Measurements from ENCODE around the gene RAC3. TPM values are rescaled to one million over a fixed set of nuclear protein-coding genes. Genes with fewer than 3 reads are reported as not detected.

Gene RAC3
- total RNA-seq, 6 experiments from 2014 or later, result 3.4 to 9.0 (median 5.4) TPM

- 0% methylated on average over 5 of the region's 10 CpGs for WGBS (ENCODE audit: insufficient coverage, low coverage, low lambda C conversion rate, missing lambda C conversion rate)
- peaks cover 0 to 37% (median 16%) of the 10 kb centered on the region in 4 donors for H3K4me1 ChIP-seq
- no peak for DNase-seq
- no peaks in the 10 kb centered on the region for H3K27me3 ChIP-seq
- TF ChIP-seq CTCF (IDR thresholded peaks at IDR 0.05) (no peak), POLR2A (IDR thresholded peaks at IDR 0.05) (no peak)
- H3K9me3 ChIP-seq, result no peaks in the 10 kb centered on the region
- intact Hi-C loops (cut with DNase I), result no loop called here
- H3K4me3 ChIP-seq, result peak overlapping the region; percentile 84 to 96 (median 94)
- no peak for ATAC-seq
- H3K27ac ChIP-seq, result peak overlapping the region in 2 of 3 donors; percentile 39 to 75
- H3K36me3 ChIP-seq, result peaks cover 0 to 8% (median 0%) of the 10 kb centered on the region in 4 donors
Observed at GRCh38 chr17:82021900-82022309, 9.6 kb upstream of the RAC3 start.

- intact Hi-C loops (cut with DNase I), result no loop called here
- Histone ChIP-seq H3K4me3 (peak within 1 kb of the TSS; percentile 84 to 96 (median 94)), H3K4me1 (peaks cover 0 to 37% (median 17%) of the 10 kb centered on the region in 4 donors), H3K9me3 (no peaks in the 10 kb centered on the region), H3K36me3 (peaks cover 0 to 6% (median 0%) of the 10 kb centered on the region in 4 donors), H3K27me3 (no peaks in the 10 kb centered on the region), H3K27ac (peak within 1 kb of the TSS; percentile 53 to 75 (median 63))
- no peak for DNase-seq
- WGBS (ENCODE audit: insufficient coverage, low coverage, low lambda C conversion rate, missing lambda C conversion rate), result 5% methylated on average over 13 of the region's 64 CpGs
- ATAC-seq, result no peak
- TF ChIP-seq CTCF (IDR thresholded peaks at IDR 0.05) (peak in 1 of 4 donors; percentile 4), POLR2A (IDR thresholded peaks at IDR 0.05) (peak; percentile 65)
Observed at GRCh38 chr17:82022310-82022980, 9.0 kb upstream of the RAC3 start, which contains the start of gene CENPX. TSS of gene CENPX (minus strand) at chr17:82022878. CDS start at chr17:82022861, 17 bp downstream.

GRCh38 chr17:82022981-82023446 lies 8.5 kb upstream of the RAC3 start, which contains the start of gene LRRC45:
TSS of gene LRRC45 (plus strand) at chr17:82023305. CDS start at chr17:82023644, 339 bp downstream.
- H3K4me3 ChIP-seq, result peak within 1 kb of the TSS; percentile 84 to 96 (median 94)
- peak; percentile 77 to 90 (median 86) for ATAC-seq
- no CpG with 5 or more reads among the region's 42 CpGs for WGBS (ENCODE audit: insufficient coverage, low coverage, low lambda C conversion rate, missing lambda C conversion rate)
- DNase-seq, result peak; percentile 100
- TF ChIP-seq POLR2A (IDR thresholded peaks at IDR 0.05), result no peak
- TF ChIP-seq CTCF (IDR thresholded peaks at IDR 0.05), result no peak
- peaks cover 0 to 37% (median 17%) of the 10 kb centered on the region in 4 donors for H3K4me1 ChIP-seq
- peak within 1 kb of the TSS; percentile 53 to 75 (median 63) for H3K27ac ChIP-seq
- intact Hi-C loops (cut with DNase I), result no loop called here
- H3K9me3 ChIP-seq, result no peaks in the 10 kb centered on the region
- no peaks in the 10 kb centered on the region for H3K27me3 ChIP-seq
- peaks cover 0 to under 1% (median 0%) of the 10 kb centered on the region in 4 donors for H3K36me3 ChIP-seq

- DNase-seq (no peak), ATAC-seq (no peak)
- TF ChIP-seq POLR2A (IDR thresholded peaks at IDR 0.05) (no peak), CTCF (IDR thresholded peaks at IDR 0.05) (no peak)
- H3K9me3 ChIP-seq, result no peaks in the 10 kb centered on the region
- intact Hi-C loops (cut with DNase I), result no loop called here
- H3K27ac ChIP-seq, result peak overlapping the region in 2 of 3 donors; percentile 42 to 53
- no peaks in the 10 kb centered on the region for H3K27me3 ChIP-seq
- 0% methylated on average over 9 of the region's 55 CpGs for WGBS (ENCODE audit: insufficient coverage, low coverage, low lambda C conversion rate, missing lambda C conversion rate)
- peak overlapping the region; percentile 79 to 80 (median 79) for H3K4me3 ChIP-seq
- H3K36me3 ChIP-seq, result no peaks in the 10 kb centered on the region
- H3K4me1 ChIP-seq, result peaks cover 0 to 37% (median 17%) of the 10 kb centered on the region in 4 donors
Observed at GRCh38 chr17:82023447-82024241, 7.8 kb upstream of the RAC3 start.

All from right lobe of liver (tissue), 6 donors.